ENCODE measurements around the gene FBXL13. TPM values are rescaled to one million over a fixed set of nuclear protein-coding genes. Genes with fewer than 3 reads are reported as not detected.
"Not testable (repeated sequence)": the region's sequence is repeated elsewhere in the genome, so short reads cannot be mapped to it uniquely, and the experiment has no call there.

The FBXL13 gene
- total and polyA plus RNA-seq, 8 donors = 0.80 to 25.3 (median 6.0) TPM; not detected in 1

- Histone ChIP-seq H3K4me3 (no peak overlapping the region), H3K27me3 (no peaks in the 10 kb centered on the region), H3K27ac (no peak overlapping the region), H3K36me3 (peaks cover 0 to 48% (median 45%) of the 10 kb centered on the region in 4 donors), H3K9me3 (no peaks in the 10 kb centered on the region), H3K4me1 (peaks cover 0 to 4% (median 0%) of the 10 kb centered on the region in 4 donors)
- TF ChIP-seq POLR2A (IDR thresholded peaks at IDR 0.05) (no peak), POLR2AphosphoS5 (IDR thresholded peaks at IDR 0.05) (no peak), CTCF (IDR thresholded peaks at IDR 0.05) (no peak), EP300 (IDR thresholded peaks at IDR 0.05) (no peak)
- DNase-seq = no peak
- 88 to 97% (median 96%) methylated on average over 3 of the region's 3 CpGs for WGBS, 5 donors
- intact Hi-C loops (cut with DNase I; ENCODE audit: low total_unique reads) = no loop called here
Observed at GRCh38 chr7:103083210-103083609, 8.6 kb upstream of the FBXL13 start.

- WGBS, 5 donors = 94 to 100% (median 100%) methylated on average over 1 of the region's 1 CpG
- H3K27ac ChIP-seq = no peak overlapping the region
- H3K4me1 ChIP-seq = peaks cover 0 to 8% (median 0%) of the 10 kb centered on the region in 4 donors
- TF ChIP-seq CTCF (IDR thresholded peaks at IDR 0.05) (no peak), POLR2A (IDR thresholded peaks at IDR 0.05) (no peak), EP300 (IDR thresholded peaks at IDR 0.05) (no peak), POLR2AphosphoS5 (IDR thresholded peaks at IDR 0.05) (no peak)
- intact Hi-C loops (cut with DNase I; ENCODE audit: low total_unique reads) = no loop called here
- no peak overlapping the region for H3K4me3 ChIP-seq
- no peak for DNase-seq
- no peaks in the 10 kb centered on the region for H3K9me3 ChIP-seq
- H3K27me3 ChIP-seq = no peaks in the 10 kb centered on the region
- H3K36me3 ChIP-seq = peaks cover 0 to 41% (median 38%) of the 10 kb centered on the region in 4 donors
Observed at GRCh38 chr7:103082497-103082896, 7.9 kb upstream of the FBXL13 start.

- TF ChIP-seq CTCF (IDR thresholded peaks at IDR 0.05) = no peak
- TF ChIP-seq EP300 (IDR thresholded peaks at IDR 0.05) = no peak
- TF ChIP-seq POLR2A (IDR thresholded peaks at IDR 0.05) = no peak
- no peak for TF ChIP-seq POLR2AphosphoS5 (IDR thresholded peaks at IDR 0.05)
- WGBS, 5 donors = 95 to 99% (median 98%) methylated on average over 2 of the region's 2 CpGs
Observed at GRCh38 chr7:103080923-103081322, 6.3 kb upstream of the FBXL13 start.

GRCh38 chr7:103079836-103080235 lies 5.2 kb upstream of the FBXL13 start:
- WGBS, 5 donors = 81 to 94% (median 89%) methylated on average over 3 of the region's 3 CpGs
- no peak for TF ChIP-seq POLR2AphosphoS5 (IDR thresholded peaks at IDR 0.05)
- no peak for TF ChIP-seq EP300 (IDR thresholded peaks at IDR 0.05)
- TF ChIP-seq POLR2A (IDR thresholded peaks at IDR 0.05) = no peak
- no peak for TF ChIP-seq CTCF (IDR thresholded peaks at IDR 0.05)
- intact Hi-C loops (cut with DNase I; ENCODE audit: low total_unique reads) = loop anchor here (10.0 kb wide), 1 partner anchor 65 kb away; the partner anchor contains the start of gene NAPEPLD

More at GRCh38 chr7:103080923-103081322, 6.3 kb upstream of the FBXL13 start:
- Histone ChIP-seq H3K36me3 (peaks cover 0 to 28% (median 26%) of the 10 kb centered on the region in 4 donors), H3K27me3 (no peaks in the 10 kb centered on the region), H3K9me3 (no peaks in the 10 kb centered on the region), H3K27ac (no peak overlapping the region), H3K4me1 (peaks cover 9 to 24% (median 14%) of the 10 kb centered on the region in 4 donors), H3K4me3 (no peak overlapping the region)
- DNase-seq = no peak
- intact Hi-C loops (cut with DNase I; ENCODE audit: low total_unique reads) = no loop called here

GRCh38 chr7:103078226-103078625 lies 3.6 kb upstream of the FBXL13 start:
- H3K4me3 ChIP-seq, DNase-seq, H3K27me3 ChIP-seq, H3K27ac ChIP-seq, H3K9me3 ChIP-seq, H3K36me3 ChIP-seq: not testable (repeated sequence)
- 77 to 85% (median 83%) methylated on average over 6 of the region's 6 CpGs for WGBS, 5 donors
- intact Hi-C loops (cut with DNase I; ENCODE audit: low total_unique reads) = loop anchor here (10.0 kb wide), 1 partner anchor 67 kb away; the partner anchor contains the start of gene NAPEPLD
- H3K4me1 ChIP-seq = peaks cover 10 to 40% (median 27%) of the 10 kb centered on the region in 4 donors

More at GRCh38 chr7:103079836-103080235, 5.2 kb upstream of the FBXL13 start:
- H3K27me3 ChIP-seq = no peaks in the 10 kb centered on the region
- no peak overlapping the region for H3K27ac ChIP-seq
- H3K4me3 ChIP-seq = no peak overlapping the region
- no peaks in the 10 kb centered on the region for H3K9me3 ChIP-seq
- H3K36me3 ChIP-seq = peaks cover 0 to 17% (median 15%) of the 10 kb centered on the region in 4 donors
- peaks cover 10 to 29% (median 18%) of the 10 kb centered on the region in 4 donors for H3K4me1 ChIP-seq
- no peak for DNase-seq
